Measurements from ENCODE around the gene SPTA1.

DNA sequence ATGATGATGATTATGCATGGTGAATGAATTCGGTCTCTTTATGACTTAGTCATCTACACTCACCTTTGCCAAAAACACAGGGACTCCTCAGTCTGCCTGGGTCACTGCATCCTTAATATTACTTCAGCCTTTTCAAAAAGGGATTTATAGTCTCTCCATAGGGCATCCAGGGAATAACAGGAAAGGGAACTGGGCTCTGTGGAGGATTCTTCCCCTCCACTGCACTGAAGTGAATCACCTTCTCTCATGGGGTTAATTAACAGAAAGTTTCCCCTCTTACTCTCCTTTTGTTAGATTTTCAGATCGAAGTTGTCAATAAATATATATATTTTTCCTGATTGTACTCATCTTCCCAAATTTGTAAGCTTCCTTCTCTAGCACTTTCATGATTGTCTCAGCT, 34.1 kb upstream of the SPTA1 start, which contains the start of gene OR6K3:
- TF ChIP-seq, protein P1, sequence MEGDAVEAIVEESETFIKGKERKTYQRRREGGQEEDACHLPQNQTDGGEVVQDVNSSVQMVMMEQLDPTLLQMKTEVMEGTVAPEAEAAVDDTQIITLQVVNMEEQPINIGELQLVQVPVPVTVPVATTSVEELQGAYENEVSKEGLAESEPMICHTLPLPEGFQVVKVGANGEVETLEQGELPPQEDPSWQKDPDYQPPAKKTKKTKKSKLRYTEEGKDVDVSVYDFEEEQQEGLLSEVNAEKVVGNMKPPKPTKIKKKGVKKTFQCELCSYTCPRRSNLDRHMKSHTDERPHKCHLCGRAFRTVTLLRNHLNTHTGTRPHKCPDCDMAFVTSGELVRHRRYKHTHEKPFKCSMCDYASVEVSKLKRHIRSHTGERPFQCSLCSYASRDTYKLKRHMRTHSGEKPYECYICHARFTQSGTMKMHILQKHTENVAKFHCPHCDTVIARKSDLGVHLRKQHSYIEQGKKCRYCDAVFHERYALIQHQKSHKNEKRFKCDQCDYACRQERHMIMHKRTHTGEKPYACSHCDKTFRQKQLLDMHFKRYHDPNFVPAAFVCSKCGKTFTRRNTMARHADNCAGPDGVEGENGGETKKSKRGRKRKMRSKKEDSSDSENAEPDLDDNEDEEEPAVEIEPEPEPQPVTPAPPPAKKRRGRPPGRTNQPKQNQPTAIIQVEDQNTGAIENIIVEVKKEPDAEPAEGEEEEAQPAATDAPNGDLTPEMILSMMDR (IDR thresholded peaks at IDR 0.05; ENCODE audit: low read length) = no peak
- TF ChIP-seq EZH2 (optimal IDR thresholded peaks at IDR 0.05; ENCODE audit: low read depth, low read length) = no peak
